K562 (cell line): ENCODE data around the gene CAPZB. TPM values are rescaled to one million over a fixed set of nuclear protein-coding genes. Genes with fewer than 3 reads are reported as not detected.

Experiments used
- CTBP1 ChIP-seq: fragments of 450-650 bp; IDR thresholded peaks from 2 replicates; pipeline ENCODE4 v1.6.1; 2016; ENCODE audit warnings: borderline replicate concordance
- HDAC1 ChIP-seq, 2 experiments: fragments of 450-650 bp; IDR thresholded peaks; 2 replicates each; pipeline ENCODE4 v1.6.1; 2016 to 2017; ENCODE audit warnings: inconsistent platforms in 1 of 2, mild to moderate bottlenecking in 1 of 2, moderate library complexity in 1 of 2
- LARP7 ChIP-seq: fragments of 450-650 bp; IDR thresholded peaks from 2 replicates; pipeline ENCODE4 v1.6.1; 2016
- NCOA4 ChIP-seq: fragments of 450-650 bp; IDR thresholded peaks from 2 replicates; pipeline ENCODE4 v1.6.1; 2018; ENCODE audit warnings: mild to moderate bottlenecking; ENCODE audit not compliant: partially characterized antibody
- POLR2AphosphoS2 ChIP-seq: IDR thresholded peaks from 2 replicates; pipeline ENCODE4 v1.6.1; 2012; ENCODE audit warnings: low read length, improper control_type of control experiment
- POLR2G ChIP-seq: fragments of 200-400 bp; formaldehyde crosslinking; IDR thresholded peaks from 2 replicates; pipeline ENCODE4 v1.6.1; 2017; ENCODE audit warnings: low read depth, mild to moderate bottlenecking, antibody characterized with exemption, low read length, moderate library complexity
- SAFB2 ChIP-seq: fragments of 200-400 bp; formaldehyde crosslinking; IDR thresholded peaks from 2 replicates; pipeline ENCODE4 v1.6.1; 2018; ENCODE audit warnings: borderline replicate concordance, low read length, low read depth, moderate library complexity; ENCODE audit not compliant: severe bottlenecking
- ZNF134 ChIP-seq: fragments of 250-450 bp; sonication (Bioruptor Pico); conservative IDR thresholded peaks from 2 replicates; pipeline ENCODE4 v1.4.0; 2020
- ZNF143 ChIP-seq: sonication (generic); formaldehyde crosslinking; IDR thresholded peaks from 2 replicates; pipeline ENCODE4 v1.9.0; 2022; ENCODE audit warnings: mild to moderate bottlenecking, missing genetic modification reagents
- ZNF146 ChIP-seq: IDR thresholded peaks from one replicate; pipeline ENCODE4 v1.6.1; 2018; ENCODE audit warnings: missing compliant biosample characterization; ENCODE audit not compliant: unreplicated experiment
- ZNF239 ChIP-seq: fragments of 250-450 bp; sonication (Bioruptor Pico); IDR thresholded peaks from 2 replicates; pipeline ENCODE4 v1.4.0; 2020; ENCODE audit warnings: mild to moderate bottlenecking
- ZNF444 ChIP-seq: fragments of 250-450 bp; sonication (Bioruptor Pico); IDR thresholded peaks from 2 replicates; pipeline ENCODE4 v1.4.0; 2020; ENCODE audit warnings: mild to moderate bottlenecking, moderate library complexity
- polyA plus RNA-seq, 8 experiments: library from polyadenylated mRNA; depleted of rRNA in 4 of 8; stranded (reverse) in 5 of 8; unstranded in 3 of 8; fragments of >200 nt; fragmentation: Nextera tagmentation in 2 of 8; fragmentation: Illumina TruSeq in 1 of 8; extraction: Ambion mirVana in 2 of 8; extraction: Trizol in 1 of 8; gene quantifications; 2 replicates each; pipeline versions ENCODE4 v1.2.1 to v1.2.3, GENCODE V29; 2011 to 2014; ENCODE audit warnings: inconsistent platforms in 1 of 8, missing spikeins in 1 of 8
- total RNA-seq, 7 experiments: library from RNA; depleted of rRNA in 6 of 7; stranded (reverse); fragments of >200 nt in 6 of 7; fragmentation: Illumina TruSeq in 2 of 7; extraction: Trizol in 2 of 7; gene quantifications; 2 replicates each; pipeline versions ENCODE4 v1.2.1 to v1.2.3, GENCODE V29; 2011 to 2021; ENCODE audit warnings: low replicate concordance in 1 of 7
- TF ChIP-seq, protein P1 (sequence below): fragments of 250-450 bp; sonication (Bioruptor Pico); IDR thresholded peaks from 2 replicates; pipeline ENCODE4 v1.4.0; 2020; ENCODE audit warnings: mild to moderate bottlenecking, moderate library complexity, borderline replicate concordance
- TF ChIP-seq, protein P2 (sequence below): sonication (generic); formaldehyde crosslinking; IDR thresholded peaks from 2 replicates; pipeline ENCODE4 v1.4.0; 2020; ENCODE audit warnings: mild to moderate bottlenecking, missing genetic modification reagents
- TF ChIP-seq, protein P3 (sequence below): sonication (generic); formaldehyde crosslinking; IDR thresholded peaks from 2 replicates; pipeline ENCODE4 v1.8.1; 2023; ENCODE audit warnings: mild to moderate bottlenecking, missing genetic modification reagents, moderate library complexity
- TF ChIP-seq, protein P4 (sequence below): sonication (generic); formaldehyde crosslinking; IDR thresholded peaks from 2 replicates; pipeline ENCODE4 v1.5.0; 2020; ENCODE audit warnings: missing genetic modification reagents
- TF ChIP-seq, protein P5 (sequence below): fragments of 250-450 bp; sonication (Bioruptor Pico); IDR thresholded peaks from 2 replicates; pipeline ENCODE4 v1.4.0; 2020; ENCODE audit warnings: mild to moderate bottlenecking, moderate library complexity
- TF ChIP-seq, protein P6 (sequence below): sonication (generic); formaldehyde crosslinking; IDR thresholded peaks from 2 replicates; pipeline ENCODE4 v1.8.0; 2022; ENCODE audit warnings: missing genetic modification reagents, mild to moderate bottlenecking, borderline replicate concordance

CAPZB gene
- total and polyA plus RNA-seq, 9 of the 15 experiments (the other 6 are each of a cell fraction or from before 2014, with no cell fraction given): 57.6 to 297 (median 125) TPM

DNA sequence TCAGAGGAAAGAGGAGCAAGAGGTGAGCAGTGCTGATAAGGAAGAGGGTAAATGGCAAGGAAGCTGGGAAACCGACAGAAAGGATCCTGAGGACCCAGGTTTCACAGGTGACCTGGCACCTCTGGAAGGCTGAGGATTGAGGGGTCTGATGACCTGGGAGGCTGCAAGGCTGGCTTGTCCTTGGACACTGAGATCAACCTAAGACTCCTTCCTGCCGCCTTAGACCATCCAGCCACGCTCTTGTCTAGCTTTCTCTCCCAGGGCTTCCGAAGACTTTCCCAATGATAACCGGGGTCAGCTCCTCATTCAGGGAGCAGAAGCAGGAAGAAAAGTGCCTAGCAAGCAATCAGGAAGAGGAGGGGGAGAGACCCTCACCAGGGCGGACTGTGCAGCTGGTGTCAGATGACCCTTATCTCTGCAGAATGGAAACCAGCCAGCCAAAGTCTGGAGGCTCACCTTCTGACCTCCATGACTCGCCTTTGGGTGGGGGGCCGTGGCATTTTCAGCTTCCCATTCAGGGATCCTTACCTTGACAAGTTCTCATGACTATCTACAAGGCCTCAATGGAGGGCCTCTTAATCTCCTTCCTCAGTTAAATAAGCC lies 77.7 kb downstream of the CAPZB start (continued):
- TF ChIP-seq, protein P1, sequence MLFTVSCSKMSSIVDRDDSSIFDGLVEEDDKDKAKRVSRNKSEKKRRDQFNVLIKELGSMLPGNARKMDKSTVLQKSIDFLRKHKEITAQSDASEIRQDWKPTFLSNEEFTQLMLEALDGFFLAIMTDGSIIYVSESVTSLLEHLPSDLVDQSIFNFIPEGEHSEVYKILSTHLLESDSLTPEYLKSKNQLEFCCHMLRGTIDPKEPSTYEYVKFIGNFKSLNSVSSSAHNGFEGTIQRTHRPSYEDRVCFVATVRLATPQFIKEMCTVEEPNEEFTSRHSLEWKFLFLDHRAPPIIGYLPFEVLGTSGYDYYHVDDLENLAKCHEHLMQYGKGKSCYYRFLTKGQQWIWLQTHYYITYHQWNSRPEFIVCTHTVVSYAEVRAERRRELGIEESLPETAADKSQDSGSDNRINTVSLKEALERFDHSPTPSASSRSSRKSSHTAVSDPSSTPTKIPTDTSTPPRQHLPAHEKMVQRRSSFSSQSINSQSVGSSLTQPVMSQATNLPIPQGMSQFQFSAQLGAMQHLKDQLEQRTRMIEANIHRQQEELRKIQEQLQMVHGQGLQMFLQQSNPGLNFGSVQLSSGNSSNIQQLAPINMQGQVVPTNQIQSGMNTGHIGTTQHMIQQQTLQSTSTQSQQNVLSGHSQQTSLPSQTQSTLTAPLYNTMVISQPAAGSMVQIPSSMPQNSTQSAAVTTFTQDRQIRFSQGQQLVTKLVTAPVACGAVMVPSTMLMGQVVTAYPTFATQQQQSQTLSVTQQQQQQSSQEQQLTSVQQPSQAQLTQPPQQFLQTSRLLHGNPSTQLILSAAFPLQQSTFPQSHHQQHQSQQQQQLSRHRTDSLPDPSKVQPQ: no peak
- TF ChIP-seq POLR2G (no peak), LARP7 (no peak), ZNF239 (CRISPR knock-in tag) (no peak), POLR2AphosphoS2 (no peak), ZNF134 (CRISPR knock-in tag) (no peak), ZNF143 (CRISPR knock-in tag) (no peak), SAFB2 (no peak), ZNF146 (CRISPR knock-in tag) (no peak), NCOA4 (no peak), CTBP1 (peak; percentile 69), ZNF444 (CRISPR knock-in tag) (no peak), HDAC1 (IDR thresholded peaks at IDR 0.05) (no peak)
- TF ChIP-seq, protein P2, sequence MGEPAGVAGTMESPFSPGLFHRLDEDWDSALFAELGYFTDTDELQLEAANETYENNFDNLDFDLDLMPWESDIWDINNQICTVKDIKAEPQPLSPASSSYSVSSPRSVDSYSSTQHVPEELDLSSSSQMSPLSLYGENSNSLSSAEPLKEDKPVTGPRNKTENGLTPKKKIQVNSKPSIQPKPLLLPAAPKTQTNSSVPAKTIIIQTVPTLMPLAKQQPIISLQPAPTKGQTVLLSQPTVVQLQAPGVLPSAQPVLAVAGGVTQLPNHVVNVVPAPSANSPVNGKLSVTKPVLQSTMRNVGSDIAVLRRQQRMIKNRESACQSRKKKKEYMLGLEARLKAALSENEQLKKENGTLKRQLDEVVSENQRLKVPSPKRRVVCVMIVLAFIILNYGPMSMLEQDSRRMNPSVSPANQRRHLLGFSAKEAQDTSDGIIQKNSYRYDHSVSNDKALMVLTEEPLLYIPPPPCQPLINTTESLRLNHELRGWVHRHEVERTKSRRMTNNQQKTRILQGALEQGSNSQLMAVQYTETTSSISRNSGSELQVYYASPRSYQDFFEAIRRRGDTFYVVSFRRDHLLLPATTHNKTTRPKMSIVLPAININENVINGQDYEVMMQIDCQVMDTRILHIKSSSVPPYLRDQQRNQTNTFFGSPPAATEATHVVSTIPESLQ (CRISPR knock-in tag): no peak
- TF ChIP-seq, protein P3, sequence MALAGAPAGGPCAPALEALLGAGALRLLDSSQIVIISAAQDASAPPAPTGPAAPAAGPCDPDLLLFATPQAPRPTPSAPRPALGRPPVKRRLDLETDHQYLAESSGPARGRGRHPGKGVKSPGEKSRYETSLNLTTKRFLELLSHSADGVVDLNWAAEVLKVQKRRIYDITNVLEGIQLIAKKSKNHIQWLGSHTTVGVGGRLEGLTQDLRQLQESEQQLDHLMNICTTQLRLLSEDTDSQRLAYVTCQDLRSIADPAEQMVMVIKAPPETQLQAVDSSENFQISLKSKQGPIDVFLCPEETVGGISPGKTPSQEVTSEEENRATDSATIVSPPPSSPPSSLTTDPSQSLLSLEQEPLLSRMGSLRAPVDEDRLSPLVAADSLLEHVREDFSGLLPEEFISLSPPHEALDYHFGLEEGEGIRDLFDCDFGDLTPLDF (CRISPR knock-in tag): no peak
- TF ChIP-seq, protein P4, sequence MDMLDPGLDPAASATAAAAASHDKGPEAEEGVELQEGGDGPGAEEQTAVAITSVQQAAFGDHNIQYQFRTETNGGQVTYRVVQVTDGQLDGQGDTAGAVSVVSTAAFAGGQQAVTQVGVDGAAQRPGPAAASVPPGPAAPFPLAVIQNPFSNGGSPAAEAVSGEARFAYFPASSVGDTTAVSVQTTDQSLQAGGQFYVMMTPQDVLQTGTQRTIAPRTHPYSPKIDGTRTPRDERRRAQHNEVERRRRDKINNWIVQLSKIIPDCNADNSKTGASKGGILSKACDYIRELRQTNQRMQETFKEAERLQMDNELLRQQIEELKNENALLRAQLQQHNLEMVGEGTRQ (CRISPR knock-in tag): no peak
- TF ChIP-seq, protein P5, sequence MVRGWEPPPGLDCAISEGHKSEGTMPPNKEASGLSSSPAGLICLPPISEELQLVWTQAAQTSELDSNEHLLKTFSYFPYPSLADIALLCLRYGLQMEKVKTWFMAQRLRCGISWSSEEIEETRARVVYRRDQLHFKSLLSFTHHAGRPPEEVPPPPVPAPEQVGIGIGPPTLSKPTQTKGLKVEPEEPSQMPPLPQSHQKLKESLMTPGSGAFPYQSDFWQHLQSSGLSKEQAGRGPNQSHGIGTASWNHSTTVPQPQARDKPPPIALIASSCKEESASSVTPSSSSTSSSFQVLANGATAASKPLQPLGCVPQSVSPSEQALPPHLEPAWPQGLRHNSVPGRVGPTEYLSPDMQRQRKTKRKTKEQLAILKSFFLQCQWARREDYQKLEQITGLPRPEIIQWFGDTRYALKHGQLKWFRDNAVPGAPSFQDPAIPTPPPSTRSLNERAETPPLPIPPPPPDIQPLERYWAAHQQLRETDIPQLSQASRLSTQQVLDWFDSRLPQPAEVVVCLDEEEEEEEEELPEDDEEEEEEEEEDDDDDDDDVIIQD: no peak
- TF ChIP-seq, protein P6, sequence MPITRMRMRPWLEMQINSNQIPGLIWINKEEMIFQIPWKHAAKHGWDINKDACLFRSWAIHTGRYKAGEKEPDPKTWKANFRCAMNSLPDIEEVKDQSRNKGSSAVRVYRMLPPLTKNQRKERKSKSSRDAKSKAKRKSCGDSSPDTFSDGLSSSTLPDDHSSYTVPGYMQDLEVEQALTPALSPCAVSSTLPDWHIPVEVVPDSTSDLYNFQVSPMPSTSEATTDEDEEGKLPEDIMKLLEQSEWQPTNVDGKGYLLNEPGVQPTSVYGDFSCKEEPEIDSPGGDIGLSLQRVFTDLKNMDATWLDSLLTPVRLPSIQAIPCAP (CRISPR knock-in tag): no peak
